IMR-90 (cell line): ENCODE data around the gene TGFB2.

Experiments
- BHLHE40 ChIP-seq: fragments of 150-350 bp; IDR thresholded peaks from 2 replicates; pipeline ENCODE4 v1.6.1; 2016; ENCODE audit warnings: mild to moderate bottlenecking, low read depth, low read length
- CHD1 ChIP-seq: IDR thresholded peaks from 2 replicates; pipeline ENCODE4 v1.6.1; 2012; ENCODE audit warnings: low read depth, low read length, improper control_type of control experiment
- CTCF ChIP-seq: conservative IDR thresholded peaks from 2 replicates; pipeline ENCODE4 v1.5.1; 2012; ENCODE audit warnings: mild to moderate bottlenecking, low read depth, low read length, improper control_type of control experiment
- FOS ChIP-seq: fragments of 150-350 bp; IDR thresholded peaks from 2 replicates; pipeline ENCODE4 v1.6.1; 2016; ENCODE audit warnings: low read depth, low read length
- MXI1 ChIP-seq: IDR thresholded peaks from 2 replicates; pipeline ENCODE4 v1.6.1; 2012; ENCODE audit warnings: low read depth, mild to moderate bottlenecking, low read length, moderate library complexity, borderline replicate concordance
- POLR2A ChIP-seq: IDR thresholded peaks from 2 replicates; pipeline ENCODE4 v1.6.1; 2012; ENCODE audit warnings: mild to moderate bottlenecking, low read depth, low read length
- RAD21 ChIP-seq: IDR thresholded peaks from 2 replicates; pipeline ENCODE4 v1.6.1; 2012; ENCODE audit warnings: low read length, improper control_type of control experiment
- RFX5 ChIP-seq: IDR thresholded peaks from 2 replicates; pipeline ENCODE4 v1.8.0; 2012; ENCODE audit warnings: low read depth, mild to moderate bottlenecking, low read length, moderate library complexity
- TF ChIP-seq, protein P1 (sequence below): fragments of 150-350 bp; IDR thresholded peaks from 2 replicates; pipeline ENCODE4 v1.6.1; 2017; ENCODE audit warnings: mild to moderate bottlenecking, antibody characterized with exemption, low read length, low read depth

DNA sequence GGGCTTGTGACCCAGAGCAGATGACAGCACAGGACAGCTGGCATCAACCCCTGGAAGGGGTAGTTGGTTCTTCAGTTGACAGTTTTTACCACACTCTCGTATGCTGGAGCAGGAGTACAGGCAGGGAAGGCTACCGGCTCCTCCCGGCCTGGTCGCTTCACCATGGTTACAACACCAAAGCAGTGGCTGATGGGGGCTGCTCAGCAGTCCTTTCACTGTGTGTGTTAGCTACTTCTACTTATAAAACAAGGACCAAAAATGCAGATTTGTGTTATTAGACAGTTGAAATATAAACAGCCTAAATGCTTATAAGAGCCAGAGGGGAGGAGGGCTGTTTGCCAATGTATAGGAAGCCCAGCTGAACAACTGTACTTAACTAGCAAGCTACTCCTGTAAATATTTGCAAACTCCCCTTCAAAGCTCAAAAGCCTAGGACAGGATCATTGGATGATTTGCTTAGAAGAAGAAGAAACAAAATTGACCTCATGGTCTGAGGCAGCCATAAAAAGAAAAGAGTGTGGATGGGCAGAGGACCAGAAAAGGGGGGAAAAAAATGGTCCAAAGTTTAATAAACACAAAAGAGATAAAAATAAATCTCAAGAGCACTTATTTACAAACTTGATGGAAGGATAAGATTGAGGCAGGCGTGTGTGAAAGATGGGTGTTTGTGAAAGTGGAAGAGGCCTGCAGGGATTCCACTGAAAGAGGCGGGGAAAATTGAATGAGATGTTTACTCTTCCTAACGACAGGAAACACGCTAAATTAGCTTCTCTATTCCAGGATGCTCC is 57.1 kb downstream of the TGFB2 start:
- no peak for TF ChIP-seq POLR2A
- TF ChIP-seq CTCF, result no peak
- no peak for TF ChIP-seq CHD1
- TF ChIP-seq, protein P1, sequence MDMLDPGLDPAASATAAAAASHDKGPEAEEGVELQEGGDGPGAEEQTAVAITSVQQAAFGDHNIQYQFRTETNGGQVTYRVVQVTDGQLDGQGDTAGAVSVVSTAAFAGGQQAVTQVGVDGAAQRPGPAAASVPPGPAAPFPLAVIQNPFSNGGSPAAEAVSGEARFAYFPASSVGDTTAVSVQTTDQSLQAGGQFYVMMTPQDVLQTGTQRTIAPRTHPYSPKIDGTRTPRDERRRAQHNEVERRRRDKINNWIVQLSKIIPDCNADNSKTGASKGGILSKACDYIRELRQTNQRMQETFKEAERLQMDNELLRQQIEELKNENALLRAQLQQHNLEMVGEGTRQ, result no peak
- TF ChIP-seq FOS, result no peak
- TF ChIP-seq RAD21, result no peak
- TF ChIP-seq RFX5, result no peak
- no peak for TF ChIP-seq BHLHE40
- no peak for TF ChIP-seq MXI1
